ENCODE results near the gene DNAL1. TPM values are rescaled to one million over a fixed set of nuclear protein-coding genes. Genes with fewer than 3 reads are reported as not detected.

The DNAL1 gene
- total RNA-seq, 1 experiment from 2014 or later, result 14.3 TPM

GRCh38 chr14:73663548-73664212, 18.9 kb downstream of the DNAL1 start:
- no peaks in the 10 kb centered on the region for H3K4me1 Mint-ChIP-seq
- ATAC-seq, result no peak
- ChIA-PET CTCF (interaction anchor here (0.7 kb wide), 1 partner anchor 38 kb away, joined by 5 read pairs; no protein-coding TSS in a partner anchor), POLR2A (no interaction called here)
- peaks cover 8% of the 10 kb centered on the region for H3K36me3 Mint-ChIP-seq
- no peak overlapping the region for H3K4me3 Mint-ChIP-seq
- peaks cover 8% of the 10 kb centered on the region for H3K9me3 Mint-ChIP-seq
- no peaks in the 10 kb centered on the region for H3K27me3 Mint-ChIP-seq (ENCODE audit: low read depth)
- no peak for DNase-seq (ENCODE audit: low spot score)
- TF ChIP-seq OVOL2 (CRISPR knock-in tag; IDR thresholded peaks at IDR 0.05; ENCODE audit: borderline replicate concordance) (no peak), PRRX2 (CRISPR knock-in tag; IDR thresholded peaks at IDR 0.05) (no peak), ZNF281 (CRISPR knock-in tag; IDR thresholded peaks at IDR 0.05) (no peak), ZNF425 (CRISPR knock-in tag; conservative IDR thresholded peaks at IDR 0.05) (no peak)
- H3K27ac Mint-ChIP-seq, result peak overlapping the region; percentile 29; the same call in 1 of the 2 replicates

DNA sequence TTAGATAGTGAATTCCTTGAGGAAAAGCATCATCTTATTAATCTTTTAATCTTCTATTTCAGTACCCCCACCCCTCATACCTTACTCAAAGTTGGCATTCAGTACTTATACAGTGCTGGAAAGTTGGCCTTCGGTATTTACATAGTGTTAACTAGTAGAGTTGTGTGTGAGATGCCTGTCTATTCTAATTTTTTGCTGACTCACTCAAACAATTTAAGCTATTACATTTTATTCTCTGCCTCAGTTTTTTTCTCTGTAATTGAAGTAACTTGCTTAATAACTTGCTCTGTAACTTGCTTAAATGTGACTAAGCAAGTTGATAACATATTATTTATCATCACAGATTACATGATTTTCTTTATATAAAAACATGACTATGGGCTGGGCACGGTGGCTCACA, 20.3 kb downstream of the DNAL1 start:
- Mint-ChIP-seq H3K4me3 (no peak overlapping the region), H3K36me3 (peaks cover 8% of the 10 kb centered on the region), H3K9me3 (peaks cover 8% of the 10 kb centered on the region), H3K27me3 (ENCODE audit: low read depth) (no peaks in the 10 kb centered on the region), H3K4me1 (no peaks in the 10 kb centered on the region), H3K27ac (no peak overlapping the region)
- ChIA-PET POLR2A (interaction anchor here (0.6 kb wide), 1 partner anchor 30 kb away, joined by 3 read pairs; no protein-coding TSS in a partner anchor), CTCF (no interaction called here)
- ATAC-seq (no peak), DNase-seq (ENCODE audit: low spot score) (no peak)
- TF ChIP-seq ZNF232 (CRISPR knock-in tag; IDR thresholded peaks at IDR 0.05), result no peak
- no peak for TF ChIP-seq TEAD4 (CRISPR knock-in tag; IDR thresholded peaks at IDR 0.05)
- TF ChIP-seq, protein P1, sequence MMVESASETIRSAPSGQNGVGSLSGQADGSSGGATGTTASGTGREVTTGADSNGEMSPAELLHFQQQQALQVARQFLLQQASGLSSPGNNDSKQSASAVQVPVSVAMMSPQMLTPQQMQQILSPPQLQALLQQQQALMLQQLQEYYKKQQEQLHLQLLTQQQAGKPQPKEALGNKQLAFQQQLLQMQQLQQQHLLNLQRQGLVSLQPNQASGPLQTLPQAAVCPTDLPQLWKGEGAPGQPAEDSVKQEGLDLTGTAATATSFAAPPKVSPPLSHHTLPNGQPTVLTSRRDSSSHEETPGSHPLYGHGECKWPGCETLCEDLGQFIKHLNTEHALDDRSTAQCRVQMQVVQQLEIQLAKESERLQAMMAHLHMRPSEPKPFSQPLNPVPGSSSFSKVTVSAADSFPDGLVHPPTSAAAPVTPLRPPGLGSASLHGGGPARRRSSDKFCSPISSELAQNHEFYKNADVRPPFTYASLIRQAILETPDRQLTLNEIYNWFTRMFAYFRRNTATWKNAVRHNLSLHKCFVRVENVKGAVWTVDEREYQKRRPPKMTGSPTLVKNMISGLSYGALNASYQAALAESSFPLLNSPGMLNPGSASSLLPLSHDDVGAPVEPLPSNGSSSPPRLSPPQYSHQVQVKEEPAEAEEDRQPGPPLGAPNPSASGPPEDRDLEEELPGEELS (CRISPR knock-in tag; IDR thresholded peaks at IDR 0.05), result no peak
- TF ChIP-seq, protein P2, sequence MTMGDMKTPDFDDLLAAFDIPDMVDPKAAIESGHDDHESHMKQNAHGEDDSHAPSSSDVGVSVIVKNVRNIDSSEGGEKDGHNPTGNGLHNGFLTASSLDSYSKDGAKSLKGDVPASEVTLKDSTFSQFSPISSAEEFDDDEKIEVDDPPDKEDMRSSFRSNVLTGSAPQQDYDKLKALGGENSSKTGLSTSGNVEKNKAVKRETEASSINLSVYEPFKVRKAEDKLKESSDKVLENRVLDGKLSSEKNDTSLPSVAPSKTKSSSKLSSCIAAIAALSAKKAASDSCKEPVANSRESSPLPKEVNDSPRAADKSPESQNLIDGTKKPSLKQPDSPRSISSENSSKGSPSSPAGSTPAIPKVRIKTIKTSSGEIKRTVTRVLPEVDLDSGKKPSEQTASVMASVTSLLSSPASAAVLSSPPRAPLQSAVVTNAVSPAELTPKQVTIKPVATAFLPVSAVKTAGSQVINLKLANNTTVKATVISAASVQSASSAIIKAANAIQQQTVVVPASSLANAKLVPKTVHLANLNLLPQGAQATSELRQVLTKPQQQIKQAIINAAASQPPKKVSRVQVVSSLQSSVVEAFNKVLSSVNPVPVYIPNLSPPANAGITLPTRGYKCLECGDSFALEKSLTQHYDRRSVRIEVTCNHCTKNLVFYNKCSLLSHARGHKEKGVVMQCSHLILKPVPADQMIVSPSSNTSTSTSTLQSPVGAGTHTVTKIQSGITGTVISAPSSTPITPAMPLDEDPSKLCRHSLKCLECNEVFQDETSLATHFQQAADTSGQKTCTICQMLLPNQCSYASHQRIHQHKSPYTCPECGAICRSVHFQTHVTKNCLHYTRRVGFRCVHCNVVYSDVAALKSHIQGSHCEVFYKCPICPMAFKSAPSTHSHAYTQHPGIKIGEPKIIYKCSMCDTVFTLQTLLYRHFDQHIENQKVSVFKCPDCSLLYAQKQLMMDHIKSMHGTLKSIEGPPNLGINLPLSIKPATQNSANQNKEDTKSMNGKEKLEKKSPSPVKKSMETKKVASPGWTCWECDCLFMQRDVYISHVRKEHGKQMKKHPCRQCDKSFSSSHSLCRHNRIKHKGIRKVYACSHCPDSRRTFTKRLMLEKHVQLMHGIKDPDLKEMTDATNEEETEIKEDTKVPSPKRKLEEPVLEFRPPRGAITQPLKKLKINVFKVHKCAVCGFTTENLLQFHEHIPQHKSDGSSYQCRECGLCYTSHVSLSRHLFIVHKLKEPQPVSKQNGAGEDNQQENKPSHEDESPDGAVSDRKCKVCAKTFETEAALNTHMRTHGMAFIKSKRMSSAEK (CRISPR knock-in tag; IDR thresholded peaks at IDR 0.05; ENCODE audit: borderline replicate concordance), result no peak
- no peak for TF ChIP-seq JUN (CRISPR knock-in tag; IDR thresholded peaks at IDR 0.05)
- TF ChIP-seq GTF2I (CRISPR knock-in tag; conservative IDR thresholded peaks at IDR 0.05), result no peak
- TF ChIP-seq ZNF425 (CRISPR knock-in tag; conservative IDR thresholded peaks at IDR 0.05), result no peak
- TF ChIP-seq, protein P3, sequence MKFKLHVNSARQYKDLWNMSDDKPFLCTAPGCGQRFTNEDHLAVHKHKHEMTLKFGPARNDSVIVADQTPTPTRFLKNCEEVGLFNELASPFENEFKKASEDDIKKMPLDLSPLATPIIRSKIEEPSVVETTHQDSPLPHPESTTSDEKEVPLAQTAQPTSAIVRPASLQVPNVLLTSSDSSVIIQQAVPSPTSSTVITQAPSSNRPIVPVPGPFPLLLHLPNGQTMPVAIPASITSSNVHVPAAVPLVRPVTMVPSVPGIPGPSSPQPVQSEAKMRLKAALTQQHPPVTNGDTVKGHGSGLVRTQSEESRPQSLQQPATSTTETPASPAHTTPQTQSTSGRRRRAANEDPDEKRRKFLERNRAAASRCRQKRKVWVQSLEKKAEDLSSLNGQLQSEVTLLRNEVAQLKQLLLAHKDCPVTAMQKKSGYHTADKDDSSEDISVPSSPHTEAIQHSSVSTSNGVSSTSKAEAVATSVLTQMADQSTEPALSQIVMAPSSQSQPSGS (CRISPR knock-in tag; IDR thresholded peaks at IDR 0.05; ENCODE audit: borderline replicate concordance, low read depth), result no peak
- TF ChIP-seq NR1H2 (CRISPR knock-in tag; IDR thresholded peaks at IDR 0.05), result no peak
- TF ChIP-seq MXD4 (CRISPR knock-in tag; IDR thresholded peaks at IDR 0.05; ENCODE audit: borderline replicate concordance), result no peak
- no peak for TF ChIP-seq ZNF416 (CRISPR knock-in tag; IDR thresholded peaks at IDR 0.05)
- TF ChIP-seq IRF2 (CRISPR knock-in tag; IDR thresholded peaks at IDR 0.05; ENCODE audit: borderline replicate concordance, low read depth), result no peak
